GM12878 (cell line): ENCODE results near the gene KIAA2012. TPM values are rescaled to one million over a fixed set of nuclear protein-coding genes. Genes with fewer than 3 reads are reported as not detected.

Experiments used
- ATAC-seq: fragments of 200-7000 bp; cut with Tn5 transposase; 3 replicates; pipeline ENCODE4 v1.9.1; 2020; ENCODE audit warnings: mild to moderate bottlenecking, moderate library complexity
- BruUV-seq: library from RNA; stranded (reverse); fragments of 400-500 nt; replicated peaks from 2 replicates; lab custom pipeline; 2021; lab: Mats Ljungman, UMichigan
- CTCF ChIA-PET: fragments of 300-600 bp; sonication (Branson Sonifier 250); formaldehyde crosslinking; extraction: SDS; loops from one replicate; lab custom pipeline; 2021; ENCODE audit warnings: inconsistent platforms; lab: Yijun Ruan, JAX
- POLR2A ChIA-PET: fragments of 350-600 bp; formaldehyde crosslinking; extraction: SDS; loops from one replicate; lab custom pipeline; 2021; ENCODE audit warnings: inconsistent platforms; lab: Charles Lee
- RAD21 ChIA-PET: fragments of 300-600 bp; sonication (Branson Sonifier 250); formaldehyde crosslinking; loops from one replicate; lab custom pipeline; 2023; ENCODE audit warnings: antibody characterized with exemption; ENCODE audit not compliant: unreplicated experiment; lab: Charles Lee
- SMC1A ChIA-PET: fragments of 300-600 bp; sonication (Branson Sonifier 250); formaldehyde crosslinking; loops from one replicate; lab custom pipeline; 2023; ENCODE audit not compliant: unreplicated experiment, uncharacterized antibody; lab: Charles Lee
- DNase-seq: peaks from one replicate; pipeline ENCODE4 v3.0.0-alpha.2; 2011; ENCODE audit warnings: low read depth, low spot score
- FAIRE-seq: peaks from 3 replicates; lab custom pipeline; 2011; peaks lifted over from hg19 to GRCh38; lab: Jason Lieb, UNC
- H2AFZ ChIP-seq: 2 replicates; pipeline ENCODE4 v1.6.0; 2011; ENCODE audit warnings: low read depth, low read length, control low read depth; ENCODE audit not compliant: control insufficient read depth
- H3K27ac ChIP-seq: 2 replicates; pipeline ENCODE4 v1.5.1; 2011; ENCODE audit warnings: control low read depth; ENCODE audit not compliant: control insufficient read depth, insufficient read depth
- H3K27me3 ChIP-seq, 2 experiments: replicated peaks in 1 of 2; 2 replicates each; pipeline versions ENCODE4 v1.6.0 to v1.6.1; 2011; ENCODE audit warnings: low read length in 1 of 2; ENCODE audit not compliant: control insufficient read depth in 2 of 2, insufficient read depth in 2 of 2
- H3K36me3 ChIP-seq, 2 experiments: 2 replicates each; pipeline ENCODE4 v1.5.1; 2011; ENCODE audit warnings: low read length in 1 of 2; ENCODE audit not compliant: control insufficient read depth in 2 of 2, insufficient read depth in 2 of 2
- H3K4me1 ChIP-seq: 2 replicates; pipeline ENCODE4 v1.6.1; 2011; ENCODE audit warnings: mild to moderate bottlenecking, low read length, moderate library complexity, mixed read lengths; ENCODE audit not compliant: control insufficient read depth, insufficient read depth
- H3K4me2 ChIP-seq: 2 replicates; pipeline ENCODE4 v1.6.0; 2011; ENCODE audit warnings: control low read depth; ENCODE audit not compliant: control insufficient read depth, insufficient read depth
- H3K4me3 ChIP-seq: fragments of 200-600 bp; sonication (generic); 2 replicates; pipeline ENCODE4 v1.5.1; 2016
- H3K79me2 ChIP-seq: 2 replicates; pipeline ENCODE4 v1.6.0; 2011; ENCODE audit warnings: low read length; ENCODE audit not compliant: control insufficient read depth, insufficient read depth
- H3K9ac ChIP-seq: 2 replicates; pipeline ENCODE4 v1.8.0; 2011; ENCODE audit warnings: low read length, control low read depth, mixed read lengths; ENCODE audit not compliant: control insufficient read depth, insufficient read depth
- H3K9me3 ChIP-seq: replicated peaks from 3 replicates; pipeline ENCODE4 v1.5.1; 2011; ENCODE audit warnings: mild to moderate bottlenecking, low read length; ENCODE audit not compliant: control insufficient read depth, insufficient read depth
- H4K20me1 ChIP-seq: 2 replicates; pipeline ENCODE4 v1.6.0; 2011; ENCODE audit not compliant: control insufficient read depth, insufficient read depth
- DPF2 ChIP-seq: fragments of 450-650 bp; IDR thresholded peaks from 2 replicates; pipeline ENCODE4 v1.6.1; 2017; ENCODE audit warnings: mild to moderate bottlenecking
- EED ChIP-seq: sonication (generic); IDR thresholded peaks from 2 replicates; pipeline ENCODE4 v1.6.1; 2016; ENCODE audit warnings: antibody characterized with exemption, low read depth
- HDAC2 ChIP-seq: fragments of 200-600 bp; sonication (generic); IDR thresholded peaks from 2 replicates; pipeline ENCODE4 v1.6.1; 2017
- MAX ChIP-seq: IDR thresholded peaks from 2 replicates; pipeline ENCODE4 v1.6.1; 2012; ENCODE audit warnings: low read depth, low read length, improper control_type of control experiment
- PKNOX1 ChIP-seq: fragments of 450-650 bp; IDR thresholded peaks from 2 replicates; pipeline ENCODE4 v1.6.1; 2016; ENCODE audit warnings: mild to moderate bottlenecking
- RELB ChIP-seq: fragments of 450-650 bp; IDR thresholded peaks from 2 replicates; pipeline ENCODE4 v1.6.1; 2017; ENCODE audit warnings: low read depth, mild to moderate bottlenecking, moderate library complexity
- ZBTB33 ChIP-seq: fragments of 450-650 bp; IDR thresholded peaks from 2 replicates; pipeline ENCODE4 v1.6.1; 2017; ENCODE audit warnings: mild to moderate bottlenecking
- ZNF274 ChIP-seq: IDR thresholded peaks from one replicate; pipeline ENCODE4 v1.8.0; 2011; ENCODE audit not compliant: insufficient read length, insufficient read depth
- WGBS: methylation state at CpG from one replicate; pipeline ENCODE4 v1.1.6; 2016; ENCODE audit warnings: low lambda C conversion rate; ENCODE audit not compliant: insufficient replicate concordance, insufficient coverage; ENCODE audit errors: missing lambda C conversion rate; 5-methylcytosine and 5-hydroxymethylcytosine counted together
- in situ Hi-C: fragments of 300-500 bp; cut with MboI; formaldehyde crosslinking; loops from 9 replicates; pipeline ENCODE4 v1.14.3; 2018; ENCODE audit warnings: mixed read lengths
- intact Hi-C: fragments of 100-400 bp; cut with micrococcal nuclease; formaldehyde crosslinking; loops from one replicate; pipeline ENCODE4 v1.14.2; 2022; ENCODE audit not compliant: unreplicated experiment
- polyA plus RNA-seq, 11 experiments: library from polyadenylated mRNA; depleted of rRNA in 4 of 11; unstranded in 6 of 11; stranded (reverse) in 5 of 11; fragments of >200 nt; fragmentation: Nextera tagmentation in 4 of 11; fragmentation: Illumina TruSeq in 1 of 11; extraction: Ambion mirVana in 4 of 11; extraction: Trizol in 1 of 11; gene quantifications; 1 replicate in 1 of 11; 2 replicates in 10 of 11; pipeline versions ENCODE4 v1.2.1 to v1.2.3, GENCODE V29; 2011 to 2016; ENCODE audit warnings: inconsistent platforms in 2 of 11, missing spikeins in 2 of 11, low read depth in 1 of 11
- total RNA-seq, 4 experiments: library from RNA; depleted of rRNA in 3 of 4; stranded (reverse); fragments of >200 nt in 3 of 4; fragmentation: Illumina TruSeq in 1 of 4; extraction: Trizol in 1 of 4; gene quantifications; 2 replicates each; pipeline versions ENCODE4 v1.2.1 to v1.2.3, GENCODE V29; 2013 to 2021

Gene KIAA2012
- total and polyA plus RNA-seq, 10 of the 15 experiments (the other 5 are each of a cell fraction or from before 2014, with no cell fraction given) = 0.03 TPM; not detected in 9

- TF ChIP-seq PKNOX1 (no peak), MAX (no peak), HDAC2 (no peak)
- TF ChIP-seq, all 136 proteins: peak for 0
Observed at GRCh38 chr2:202169832-202170424, 96.9 kb downstream of the KIAA2012 start (continued).

GRCh38 chr2:202171241-202171825 lies 98.3 kb downstream of the KIAA2012 start:
- DNase-seq = no peak
- CTCF ChIA-PET = interaction anchor here (0.6 to 1.1 kb wide), 3 partner anchors 68 to 311 kb away, joined by 3 read pairs; no protein-coding TSS in a partner anchor
- intact Hi-C loops = loop anchor here (10.0 kb wide), 1 partner anchor 937 kb away; no protein-coding TSS in a partner anchor
- H3K36me3 ChIP-seq = no peaks in the 10 kb centered on the region
- TF ChIP-seq EED (no peak), DPF2 (no peak), ZNF274 (no peak), RELB (no peak), ZBTB33 (no peak)
- TF ChIP-seq, all 136 proteins: peak for 0
- no peak overlapping the region for H3K4me2 ChIP-seq
- FAIRE-seq = no peak
- POLR2A ChIA-PET = no interaction called here
- SMC1A ChIA-PET = interaction anchor here (0.6 to 2.5 kb wide), 2 partner anchors 52 to 311 kb away, joined by 3 to 21 read pairs; no protein-coding TSS in a partner anchor
- peaks cover 14% of the 10 kb centered on the region for H3K4me1 ChIP-seq
- in situ Hi-C loops = no loop called here
- H3K9ac ChIP-seq = no peak overlapping the region
- no peak overlapping the region for H3K4me3 ChIP-seq
- WGBS = 51% methylated on average over 29 of the region's 32 CpGs
- no TSS peak for BruUV-seq
- no peaks in the 10 kb centered on the region; the same call in 2 of the 3 replicates for H3K9me3 ChIP-seq
- H3K79me2 ChIP-seq = no peaks in the 10 kb centered on the region
- peak overlapping the region; percentile 19; the same call in 1 of the 2 replicates for H2AFZ ChIP-seq
- H3K27ac ChIP-seq = no peak overlapping the region
- H4K20me1 ChIP-seq = no peaks in the 10 kb centered on the region
- H3K27me3 ChIP-seq = no peaks in the 10 kb centered on the region
- RAD21 ChIA-PET = interaction anchor here (0.6 kb wide), 1 partner anchor 1483 kb away, joined by 3 read pairs; no protein-coding TSS in a partner anchor
- peak; percentile 33 for ATAC-seq
